Activated CD4-positive, alpha-beta T cell treated with anti-CD3 and anti-CD28 coated beads, Interleukin-2, amount 50 U/mL, for 1 hour (primary cell): Measurements from ENCODE around the gene SV2A.
A peak's percentile ranks its signal among the peaks of the same experiment; 100 is the strongest.
"Not testable (repeated sequence)": the region's sequence is repeated elsewhere in the genome, so short reads cannot be mapped to it uniquely, and the experiment has no call there.

Source experiments
- DNase-seq: peaks from one replicate; pipeline ENCODE4 v3.0.0-alpha.2; 2020

The SV2A gene

GRCh38 chr1:149885339-149886120, 32.1 kb downstream of the SV2A start:
- peak; percentile 57 for DNase-seq

GRCh38 chr1:149884433-149885338, 33.0 kb downstream of the SV2A start:
- DNase-seq = no peak

- DNase-seq = no peak
These were observed 33.9 kb downstream of the SV2A start for GRCh38 chr1:149883598-149884247.

- no peak for DNase-seq
These were observed 35.8 kb downstream of the SV2A start for GRCh38 chr1:149881876-149882275.

- no peak for DNase-seq
These were observed 38.1 kb downstream of the SV2A start for GRCh38 chr1:149879556-149879955.

- DNase-seq = no peak
These were observed 40.3 kb downstream of the SV2A start for GRCh38 chr1:149877211-149877946.

GRCh38 chr1:149873060-149873459, 44.6 kb downstream of the SV2A start:
- DNase-seq = not testable (repeated sequence)

- not testable (repeated sequence) for DNase-seq
These were observed 50.8 kb downstream of the SV2A start for GRCh38 chr1:149866887-149867286.

GRCh38 chr1:149861497-149862054, 56.1 kb downstream of the SV2A start:
- DNase-seq = not testable (repeated sequence)

GRCh38 chr1:149860684-149861496, 56.8 kb downstream of the SV2A start:
- not testable (repeated sequence) for DNase-seq

- not testable (repeated sequence) for DNase-seq
These were observed 57.4 kb downstream of the SV2A start for GRCh38 chr1:149860271-149860670.
